Type B pancreatic cell (in vitro differentiated cells): ENCODE measurements around the gene SULF2. TPM values are rescaled to one million over a fixed set of nuclear protein-coding genes. Genes with fewer than 3 reads are reported as not detected.

Source experiments
- DNase-seq: peaks from one replicate; pipeline ENCODE4 v3.0.0; 2021; ENCODE audit warnings: mixed read lengths; ENCODE audit not compliant: unreplicated experiment; ENCODE audit errors: extremely low spot score
- H3K27ac Mint-ChIP-seq: 2 replicates; pipeline ENCODE4 v1.8.0; 2021; ENCODE audit warnings: mild to moderate bottlenecking, mixed read lengths
- H3K27me3 Mint-ChIP-seq: 2 replicates; pipeline ENCODE4 v1.8.0; 2021; ENCODE audit warnings: mixed read lengths
- H3K36me3 Mint-ChIP-seq: 2 replicates; pipeline ENCODE4 v1.8.0; 2021; ENCODE audit warnings: mixed read lengths
- H3K4me1 Mint-ChIP-seq: one replicate; pipeline ENCODE4 v1.8.0; 2021; ENCODE audit warnings: mixed read lengths; ENCODE audit not compliant: unreplicated experiment
- H3K4me3 Mint-ChIP-seq: 2 replicates; pipeline ENCODE4 v1.8.0; 2021; ENCODE audit warnings: mild to moderate bottlenecking, mixed read lengths
- H3K9me3 Mint-ChIP-seq: 2 replicates; pipeline ENCODE4 v1.8.0; 2021; ENCODE audit warnings: mixed read lengths
- total RNA-seq: library from RNA; stranded (reverse); gene quantifications from 2 replicates; pipeline ENCODE4 v1.2.1, GENCODE V29; 2021; ENCODE audit warnings: low replicate concordance
- TF ChIP-seq, protein P1 (sequence below): fragments of 200-600 bp; sonication (generic); conservative IDR thresholded peaks from 2 replicates; pipeline ENCODE4 v1.5.0; 2021; ENCODE audit warnings: antibody characterized with exemption, mild to moderate bottlenecking

SULF2 gene
- total RNA-seq, 1 donor from 2014 or later: 146 TPM

DNA sequence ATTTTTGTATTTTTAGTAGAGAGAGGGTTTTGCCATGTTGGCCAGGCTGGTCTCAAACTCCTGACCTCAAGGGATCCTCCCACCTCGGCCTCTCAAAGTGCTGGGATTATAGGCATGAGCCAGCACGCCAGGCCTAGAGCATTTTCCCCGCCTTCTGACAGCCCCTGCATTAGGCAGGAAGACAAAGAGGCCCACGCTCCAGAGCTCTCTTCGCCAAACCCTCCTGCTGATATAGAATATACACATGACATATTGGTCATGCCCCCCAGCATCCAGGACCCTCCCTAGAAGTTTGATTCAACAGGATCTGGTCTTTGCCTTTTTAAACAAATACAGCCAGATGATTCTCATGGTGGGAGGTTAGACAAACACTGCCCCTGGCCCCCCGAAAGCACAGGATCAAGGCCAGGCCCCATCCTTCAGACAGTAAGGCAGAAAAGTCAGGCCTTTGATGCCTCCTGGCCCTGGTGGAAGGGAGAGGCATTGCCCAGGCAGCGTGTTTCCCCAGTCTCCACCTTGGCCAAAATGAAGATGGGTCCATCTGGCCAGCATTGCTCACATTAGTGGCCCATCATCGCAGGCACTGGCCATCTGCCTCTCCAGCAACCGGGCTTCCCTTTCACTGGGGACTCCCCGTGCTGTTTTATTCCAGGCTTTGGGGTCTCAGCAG is 4.4 kb downstream of the SULF2 start:
- peaks cover 10% of the 10 kb centered on the region for H3K36me3 Mint-ChIP-seq
- TF ChIP-seq, protein P1, sequence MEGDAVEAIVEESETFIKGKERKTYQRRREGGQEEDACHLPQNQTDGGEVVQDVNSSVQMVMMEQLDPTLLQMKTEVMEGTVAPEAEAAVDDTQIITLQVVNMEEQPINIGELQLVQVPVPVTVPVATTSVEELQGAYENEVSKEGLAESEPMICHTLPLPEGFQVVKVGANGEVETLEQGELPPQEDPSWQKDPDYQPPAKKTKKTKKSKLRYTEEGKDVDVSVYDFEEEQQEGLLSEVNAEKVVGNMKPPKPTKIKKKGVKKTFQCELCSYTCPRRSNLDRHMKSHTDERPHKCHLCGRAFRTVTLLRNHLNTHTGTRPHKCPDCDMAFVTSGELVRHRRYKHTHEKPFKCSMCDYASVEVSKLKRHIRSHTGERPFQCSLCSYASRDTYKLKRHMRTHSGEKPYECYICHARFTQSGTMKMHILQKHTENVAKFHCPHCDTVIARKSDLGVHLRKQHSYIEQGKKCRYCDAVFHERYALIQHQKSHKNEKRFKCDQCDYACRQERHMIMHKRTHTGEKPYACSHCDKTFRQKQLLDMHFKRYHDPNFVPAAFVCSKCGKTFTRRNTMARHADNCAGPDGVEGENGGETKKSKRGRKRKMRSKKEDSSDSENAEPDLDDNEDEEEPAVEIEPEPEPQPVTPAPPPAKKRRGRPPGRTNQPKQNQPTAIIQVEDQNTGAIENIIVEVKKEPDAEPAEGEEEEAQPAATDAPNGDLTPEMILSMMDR: peak; percentile 59
- H3K27ac Mint-ChIP-seq: peak overlapping the region; percentile 31
- peaks cover 4% of the 10 kb centered on the region for H3K9me3 Mint-ChIP-seq
- no peak for DNase-seq
- peak overlapping the region; percentile 22 for H3K4me3 Mint-ChIP-seq
- H3K4me1 Mint-ChIP-seq: peaks cover 50% of the 10 kb centered on the region
- peaks cover 6% of the 10 kb centered on the region for H3K27me3 Mint-ChIP-seq

DNA sequence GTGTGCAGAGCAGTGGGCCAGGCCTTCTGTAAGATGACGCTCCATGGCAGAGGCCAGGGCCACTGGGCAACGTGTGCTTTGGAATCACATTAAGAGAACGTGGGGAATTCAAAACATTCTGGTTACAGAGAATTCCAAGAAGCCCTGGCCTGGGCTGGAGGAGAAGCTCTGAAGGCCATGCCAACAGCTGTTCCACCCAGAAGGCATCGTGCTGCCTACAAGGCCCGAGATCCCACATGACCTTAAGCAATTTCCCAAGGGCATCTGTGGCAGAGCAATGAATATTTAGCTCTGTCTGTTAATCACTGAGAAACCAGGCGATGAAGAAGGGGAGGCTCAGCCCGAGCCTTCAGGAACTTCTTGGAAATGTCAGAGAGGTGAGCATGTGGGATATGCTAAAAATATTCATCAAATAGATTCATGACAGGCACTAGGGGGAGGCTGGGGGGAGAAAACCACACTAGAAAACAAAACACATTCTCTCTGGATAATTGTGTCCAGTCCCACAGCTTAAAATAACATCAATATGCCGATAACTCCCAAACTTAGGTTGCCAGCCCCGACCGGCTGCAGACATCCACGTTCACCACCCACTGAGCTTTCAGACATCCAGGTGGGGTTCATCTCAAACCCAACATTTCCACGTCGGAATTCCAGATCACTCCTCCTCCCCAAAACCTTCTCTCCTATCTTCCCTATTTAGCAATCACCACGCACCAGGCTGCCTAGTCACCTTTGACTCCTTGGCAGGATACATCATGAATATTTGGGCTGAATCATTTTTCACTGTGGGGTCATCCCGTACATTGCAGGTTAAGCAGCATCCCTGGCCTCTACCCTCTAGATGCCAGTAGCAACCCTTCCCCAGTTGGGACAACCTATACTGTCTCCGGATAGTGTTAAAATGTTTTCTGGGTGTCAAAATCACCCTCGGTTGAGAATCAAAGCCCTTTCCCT is 6.6 kb downstream of the SULF2 start:
- H3K9me3 Mint-ChIP-seq: peaks cover 4% of the 10 kb centered on the region
- DNase-seq: no peak

GRCh38 chr20:47777220-47777619 is 8.1 kb downstream of the SULF2 start:
- H3K4me1 Mint-ChIP-seq: peaks cover 46% of the 10 kb centered on the region
- TF ChIP-seq, protein P1: no peak
- no peak for DNase-seq
- H3K4me3 Mint-ChIP-seq: no peak overlapping the region
- H3K9me3 Mint-ChIP-seq: peaks cover 4% of the 10 kb centered on the region
- peaks cover 22% of the 10 kb centered on the region for H3K36me3 Mint-ChIP-seq
- no peak overlapping the region for H3K27ac Mint-ChIP-seq
- no peaks in the 10 kb centered on the region for H3K27me3 Mint-ChIP-seq

More for the DNA sequence above, 6.6 kb downstream of the SULF2 start:
- H3K27me3 Mint-ChIP-seq: peaks cover 3% of the 10 kb centered on the region
- no peak overlapping the region for H3K27ac Mint-ChIP-seq
- peaks cover 50% of the 10 kb centered on the region for H3K4me1 Mint-ChIP-seq
- peaks cover 17% of the 10 kb centered on the region for H3K36me3 Mint-ChIP-seq
- H3K4me3 Mint-ChIP-seq: no peak overlapping the region
- TF ChIP-seq, protein P1: no peak

GRCh38 chr20:47776639-47777038 is 8.6 kb downstream of the SULF2 start:
- Mint-ChIP-seq H3K9me3 (peaks cover 4% of the 10 kb centered on the region), H3K27me3 (no peaks in the 10 kb centered on the region), H3K4me1 (peaks cover 43% of the 10 kb centered on the region), H3K36me3 (peaks cover 22% of the 10 kb centered on the region), H3K27ac (no peak overlapping the region), H3K4me3 (no peak overlapping the region)
- TF ChIP-seq, protein P1: no peak
- DNase-seq: no peak

GRCh38 chr20:47775841-47776240 is 9.4 kb downstream of the SULF2 start:
- no peak overlapping the region for H3K4me3 Mint-ChIP-seq
- TF ChIP-seq, protein P1: no peak
- DNase-seq: no peak
- H3K27me3 Mint-ChIP-seq: no peaks in the 10 kb centered on the region
- H3K36me3 Mint-ChIP-seq: peaks cover 21% of the 10 kb centered on the region
- H3K27ac Mint-ChIP-seq: no peak overlapping the region
- H3K4me1 Mint-ChIP-seq: peaks cover 45% of the 10 kb centered on the region
- peaks cover 4% of the 10 kb centered on the region for H3K9me3 Mint-ChIP-seq
